Glutamatergic neuron (in vitro differentiated cells): ENCODE results near the gene KLHL17. TPM values are rescaled to one million over a fixed set of nuclear protein-coding genes. Genes with fewer than 3 reads are reported as not detected.
A peak's percentile ranks its signal among the peaks of the same experiment; 100 is the strongest.

Experiments used
- DNase-seq: peaks from one replicate; pipeline ENCODE4 v3.0.0; 2022
- H3K27ac Mint-ChIP-seq: one replicate; pipeline ENCODE4 v1.8.0; 2020; ENCODE audit warnings: mild to moderate bottlenecking, mixed read lengths, inconsistent platforms; ENCODE audit not compliant: unreplicated experiment
- H3K27me3 Mint-ChIP-seq: one replicate; pipeline ENCODE4 v1.8.0; 2020; ENCODE audit warnings: mild to moderate bottlenecking, moderate library complexity, mixed read lengths, inconsistent platforms; ENCODE audit not compliant: unreplicated experiment
- H3K36me3 Mint-ChIP-seq: one replicate; pipeline ENCODE4 v1.8.0; 2020; ENCODE audit warnings: mild to moderate bottlenecking, mixed read lengths, inconsistent platforms; ENCODE audit not compliant: unreplicated experiment
- H3K4me1 Mint-ChIP-seq: one replicate; pipeline ENCODE4 v1.8.0; 2020; ENCODE audit warnings: mild to moderate bottlenecking, low read depth, mixed read lengths, inconsistent platforms; ENCODE audit not compliant: unreplicated experiment
- H3K4me3 Mint-ChIP-seq: one replicate; pipeline ENCODE4 v1.8.0; 2020; ENCODE audit warnings: mild to moderate bottlenecking, mixed read lengths, inconsistent platforms; ENCODE audit not compliant: unreplicated experiment
- H3K9me3 Mint-ChIP-seq: one replicate; pipeline ENCODE4 v1.8.0; 2020; ENCODE audit warnings: mild to moderate bottlenecking, moderate library complexity, mixed read lengths, inconsistent platforms; ENCODE audit not compliant: unreplicated experiment
- CTCF ChIP-seq: fragments of 200-600 bp; sonication (generic); IDR thresholded peaks from one replicate; pipeline ENCODE4 v1.5.0; 2021; ENCODE audit not compliant: partially characterized antibody, unreplicated experiment
- total RNA-seq: library from RNA; stranded (reverse); fragmentation: NEBNext Ultra II Directional; extraction: Animal tissue kit (Norgen Biotek cat#: 25700); gene quantifications from one replicate; pipeline ENCODE4 v1.2.1, GENCODE V29; 2021; ENCODE audit not compliant: unreplicated experiment

Gene KLHL17
- total RNA-seq, 1 donor from 2014 or later: 103 TPM

- Mint-ChIP-seq H3K4me3 (peak within 1 kb of the TSS; percentile 91), H3K27ac (peak within 1 kb of the TSS; percentile 95), H3K4me1 (peaks cover 12% of the 10 kb centered on the region), H3K36me3 (no peaks in the 10 kb centered on the region), H3K9me3 (peaks cover 12% of the 10 kb centered on the region), H3K27me3 (peaks cover 19% of the 10 kb centered on the region)
- peak; percentile 92 for DNase-seq
- TF ChIP-seq CTCF: no peak
Measured at GRCh38 chr1:999725-1000356, 39.5 kb downstream of the KLHL17 start, which contains the start of gene HES4. Gene HES4 (minus strand): TSS chr1:1000097. CDS start chr1:999973, 124 bp downstream.

- Mint-ChIP-seq H3K4me3 (peak overlapping the region; percentile 91), H3K36me3 (no peaks in the 10 kb centered on the region), H3K27ac (peak overlapping the region; percentile 95), H3K9me3 (peaks cover 9% of the 10 kb centered on the region), H3K27me3 (peaks cover 18% of the 10 kb centered on the region), H3K4me1 (peaks cover 17% of the 10 kb centered on the region)
- peak; percentile 90 for DNase-seq
- no peak for TF ChIP-seq CTCF
Measured at GRCh38 chr1:1000357-1001056, 40.1 kb downstream of the KLHL17 start.

GRCh38 chr1:1001057-1001783 lies 40.8 kb downstream of the KLHL17 start:
- peak; percentile 58 for DNase-seq
- H3K36me3 Mint-ChIP-seq: no peaks in the 10 kb centered on the region
- peaks cover 15% of the 10 kb centered on the region for H3K4me1 Mint-ChIP-seq
- peaks cover 7% of the 10 kb centered on the region for H3K9me3 Mint-ChIP-seq
- TF ChIP-seq CTCF: no peak
- peak overlapping the region; percentile 91 for H3K4me3 Mint-ChIP-seq
- H3K27ac Mint-ChIP-seq: peak overlapping the region; percentile 95
- peaks cover 15% of the 10 kb centered on the region for H3K27me3 Mint-ChIP-seq

GRCh38 chr1:1003618-1004419 lies 43.4 kb downstream of the KLHL17 start:
- Mint-ChIP-seq H3K4me1 (peaks cover 18% of the 10 kb centered on the region), H3K27ac (no peak overlapping the region), H3K36me3 (no peaks in the 10 kb centered on the region), H3K27me3 (peaks cover 15% of the 10 kb centered on the region), H3K4me3 (peak overlapping the region; percentile 83), H3K9me3 (peaks cover 6% of the 10 kb centered on the region)
- no peak for TF ChIP-seq CTCF
- DNase-seq: no peak
